ENCODE results near the gene ARL2.
"Not testable (repeated sequence)": the region's sequence is repeated elsewhere in the genome, so short reads cannot be mapped to it uniquely, and the experiment has no call there.

The ARL2 gene

GRCh38 chr11:64999478-64999877 lies 14.5 kb upstream of the ARL2 start:
- no peak for TF ChIP-seq CTCF (IDR thresholded peaks at IDR 0.05; ENCODE audit: low read depth, low read length)
- H3K27ac ChIP-seq = no peak overlapping the region
- no peaks in the 10 kb centered on the region for H3K36me3 ChIP-seq
- no peaks in the 10 kb centered on the region for H3K9me3 ChIP-seq (ENCODE audit: severe bottlenecking)
- DNase-seq = no peak
- H3K4me3 ChIP-seq (ENCODE audit: low read depth, low read length) = no peak overlapping the region
- H3K27me3 ChIP-seq (ENCODE audit: insufficient read depth, low read depth, severe bottlenecking) = no peaks in the 10 kb centered on the region

DNA sequence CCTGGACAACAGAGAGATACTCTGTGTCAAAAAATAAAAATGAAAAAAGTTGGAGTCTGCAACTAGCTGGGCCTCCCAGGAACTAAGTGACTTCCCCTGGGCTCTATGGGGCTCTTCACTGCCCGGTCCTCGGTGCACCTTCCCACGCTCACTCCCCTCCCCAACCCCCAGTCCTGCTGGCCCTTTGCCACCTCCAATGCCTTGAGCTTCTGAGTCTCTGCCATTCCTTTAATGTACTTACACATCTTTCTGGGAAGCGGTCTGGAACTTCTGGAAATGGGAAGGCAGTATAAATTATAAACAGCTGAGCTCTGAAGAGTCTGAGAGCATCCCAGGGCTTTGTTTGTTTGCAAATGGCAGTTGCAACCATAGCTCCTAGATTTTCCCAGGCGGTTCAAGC lies 11.3 kb upstream of the ARL2 start:
- no peak for DNase-seq
- no peak for TF ChIP-seq CTCF (IDR thresholded peaks at IDR 0.05; ENCODE audit: low read depth, low read length)
- no peaks in the 10 kb centered on the region for H3K36me3 ChIP-seq
- H3K27ac ChIP-seq = no peak overlapping the region
- H3K4me3 ChIP-seq (ENCODE audit: low read depth, low read length) = no peak overlapping the region
- no peaks in the 10 kb centered on the region for H3K9me3 ChIP-seq (ENCODE audit: severe bottlenecking)
- H3K27me3 ChIP-seq (ENCODE audit: insufficient read depth, low read depth, severe bottlenecking) = no peaks in the 10 kb centered on the region

DNA sequence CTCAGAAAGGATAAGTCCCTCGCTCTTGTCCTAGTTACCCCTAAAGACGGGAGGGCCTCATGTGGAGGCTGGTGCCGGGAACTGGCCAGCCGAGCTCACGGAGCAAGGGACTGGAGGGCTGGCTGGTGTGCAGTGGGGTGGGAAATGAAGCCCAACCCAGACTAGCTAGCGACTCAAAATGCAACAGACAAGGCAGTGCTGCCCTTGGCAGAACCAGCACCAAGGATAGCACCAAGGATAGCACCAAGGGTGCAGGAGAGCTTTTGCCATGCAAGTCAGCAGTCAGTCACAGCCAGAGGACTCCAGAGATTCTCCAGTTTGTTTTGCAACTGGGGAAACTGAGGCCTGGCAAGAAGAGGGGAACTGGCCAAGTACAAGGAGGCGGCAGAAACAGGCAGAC lies 10.7 kb upstream of the ARL2 start:
- H3K27me3 ChIP-seq (ENCODE audit: insufficient read depth, low read depth, severe bottlenecking) = no peaks in the 10 kb centered on the region
- H3K36me3 ChIP-seq = no peaks in the 10 kb centered on the region
- no peak overlapping the region for H3K27ac ChIP-seq
- no peak for TF ChIP-seq CTCF (IDR thresholded peaks at IDR 0.05; ENCODE audit: low read depth, low read length)
- no peak overlapping the region for H3K4me3 ChIP-seq (ENCODE audit: low read depth, low read length)
- no peaks in the 10 kb centered on the region for H3K9me3 ChIP-seq (ENCODE audit: severe bottlenecking)
- DNase-seq = no peak

DNA sequence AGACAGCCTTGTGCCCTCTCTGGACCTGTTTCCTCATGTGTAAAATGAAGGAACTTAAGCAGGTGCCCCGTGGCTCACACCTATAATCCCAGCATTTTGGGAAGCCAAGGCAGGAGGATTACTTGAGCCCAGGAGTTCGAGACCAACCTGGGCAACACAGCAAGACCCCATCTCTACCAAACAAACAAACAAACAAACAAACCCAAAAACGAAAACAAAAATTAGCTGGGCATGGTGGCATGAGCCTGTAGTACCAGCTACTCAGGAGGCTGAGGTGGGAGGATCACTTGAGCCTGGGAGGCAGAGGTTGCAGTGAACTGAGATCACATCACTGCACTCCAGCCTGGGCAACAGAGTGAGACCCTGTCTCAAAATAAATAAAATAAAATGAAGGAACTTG lies 10.0 kb upstream of the ARL2 start:
- H3K9me3 ChIP-seq (ENCODE audit: severe bottlenecking); H3K36me3 ChIP-seq; DNase-seq; H3K27ac ChIP-seq; H3K27me3 ChIP-seq (ENCODE audit: insufficient read depth, low read depth, severe bottlenecking); H3K4me3 ChIP-seq (ENCODE audit: low read depth, low read length): not testable (repeated sequence)

GRCh38 chr11:65008016-65008415 lies 5.9 kb upstream of the ARL2 start:
- Histone ChIP-seq H3K27me3 (ENCODE audit: insufficient read depth, low read depth, severe bottlenecking) (no peaks in the 10 kb centered on the region), H3K4me3 (ENCODE audit: low read depth, low read length) (no peak overlapping the region), H3K27ac (no peak overlapping the region), H3K9me3 (ENCODE audit: severe bottlenecking) (no peaks in the 10 kb centered on the region), H3K36me3 (no peaks in the 10 kb centered on the region)
- TF ChIP-seq CTCF (IDR thresholded peaks at IDR 0.05; ENCODE audit: low read depth, low read length) = no peak
- DNase-seq = no peak

GRCh38 chr11:65008873-65009272 lies 5.1 kb upstream of the ARL2 start:
- Histone ChIP-seq H3K27ac (no peak overlapping the region), H3K9me3 (ENCODE audit: severe bottlenecking) (no peaks in the 10 kb centered on the region), H3K4me3 (ENCODE audit: low read depth, low read length) (no peak overlapping the region), H3K36me3 (no peaks in the 10 kb centered on the region), H3K27me3 (ENCODE audit: insufficient read depth, low read depth, severe bottlenecking) (no peaks in the 10 kb centered on the region)
- no peak for DNase-seq
- TF ChIP-seq CTCF (IDR thresholded peaks at IDR 0.05; ENCODE audit: low read depth, low read length) = no peak

Measured in WERI-Rb-1 (cell line).